ENCODE data around the gene MT4.

MT4 gene
- 0 reads per million in 2 donors for total RNA-seq

GRCh38 chr16:56564793-56565477, at the start of gene MT4:
MT4 (plus strand) TSS chr16:56565073; CDS start chr16:56565129, 56 bp downstream.
- DNase-seq: no peak

DNA sequence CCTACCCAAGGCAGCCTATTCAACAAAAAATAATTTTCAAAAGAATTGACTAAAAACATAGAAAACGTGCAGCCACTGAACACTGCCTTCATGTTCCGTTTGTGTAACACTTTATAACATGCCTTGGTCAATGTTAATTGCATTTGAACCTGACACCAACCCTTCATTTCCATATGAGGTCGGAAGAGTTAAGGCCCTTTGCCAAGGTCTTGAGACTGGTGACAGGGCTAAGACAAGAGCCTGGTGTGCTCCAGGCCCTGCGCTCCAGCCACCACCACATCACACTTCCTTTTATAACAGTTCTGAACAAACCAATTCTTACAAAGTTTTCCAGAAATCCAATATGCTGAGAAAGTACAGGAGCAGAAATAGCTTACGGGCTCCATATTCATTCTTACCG, 49.2 kb upstream of the MT4 start:
- no peak for DNase-seq

- no peak for DNase-seq
Observed at GRCh38 chr16:56517206-56517605, 47.7 kb upstream of the MT4 start.

DNA sequence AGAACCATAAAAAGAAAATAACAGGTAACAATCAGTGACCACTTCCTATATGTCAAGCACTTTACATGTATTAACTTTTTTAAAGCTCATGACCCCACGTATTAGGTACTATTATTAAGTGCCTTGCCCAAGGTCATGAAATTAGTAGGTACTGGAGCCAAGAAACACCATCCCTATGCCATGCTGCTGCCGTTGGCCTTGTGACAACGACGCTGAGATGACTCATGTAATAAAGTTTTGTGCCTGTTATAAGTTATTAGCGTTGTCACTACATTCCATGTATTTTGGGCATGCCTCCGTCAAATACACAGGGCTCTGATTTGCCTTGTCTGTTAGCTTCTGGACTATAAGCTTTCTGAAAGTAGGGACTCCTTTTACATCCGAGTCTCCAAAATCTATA, 46.4 kb upstream of the MT4 start:
- no peak for DNase-seq

DNA sequence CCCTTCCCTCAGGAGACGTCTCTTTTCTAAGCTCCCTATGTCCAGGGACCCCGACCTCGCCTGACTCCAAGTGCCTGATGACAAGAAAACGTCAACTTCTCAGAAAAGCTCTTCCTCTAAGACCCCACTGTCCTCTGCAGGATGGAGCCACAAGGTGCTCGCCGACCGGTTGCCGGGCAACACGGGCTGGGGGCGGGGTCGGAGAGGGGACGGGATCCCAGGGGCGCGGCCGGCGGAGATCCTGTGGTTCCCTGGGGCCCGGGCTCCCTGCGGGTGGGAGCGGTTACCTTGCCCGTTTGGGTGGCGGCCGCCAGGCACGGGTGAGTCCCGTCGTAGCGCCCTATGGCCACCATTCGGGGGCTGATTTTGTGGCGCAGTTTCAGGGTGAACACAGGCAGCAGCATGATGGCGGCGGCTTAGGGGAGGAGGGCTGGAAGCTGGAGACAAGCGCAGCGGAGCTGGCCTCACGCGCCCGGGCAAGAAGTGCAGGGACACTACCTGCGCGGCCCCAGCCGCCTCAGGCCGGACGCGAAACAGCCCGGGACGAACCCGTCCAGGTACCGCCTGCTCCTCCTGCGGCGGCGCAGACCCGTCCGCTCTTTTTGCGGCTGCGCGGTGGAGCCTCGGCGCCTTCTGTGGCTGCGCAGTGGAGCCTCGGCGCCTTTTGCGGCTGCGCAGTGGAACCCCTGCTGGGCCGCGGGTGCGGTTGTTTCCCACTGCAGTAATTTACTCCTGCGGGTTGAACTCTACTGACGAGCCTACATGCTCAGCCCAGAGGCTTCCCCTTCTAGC, 45.2 kb upstream of the MT4 start, which contains the start of gene BBS2:
Gene BBS2, minus strand, starts transcription at position 566 of the 792 bp plus-strand sequence. Its CDS starts 162 bp downstream, at position 404.
- DNase-seq: peak; percentile 84

DNA sequence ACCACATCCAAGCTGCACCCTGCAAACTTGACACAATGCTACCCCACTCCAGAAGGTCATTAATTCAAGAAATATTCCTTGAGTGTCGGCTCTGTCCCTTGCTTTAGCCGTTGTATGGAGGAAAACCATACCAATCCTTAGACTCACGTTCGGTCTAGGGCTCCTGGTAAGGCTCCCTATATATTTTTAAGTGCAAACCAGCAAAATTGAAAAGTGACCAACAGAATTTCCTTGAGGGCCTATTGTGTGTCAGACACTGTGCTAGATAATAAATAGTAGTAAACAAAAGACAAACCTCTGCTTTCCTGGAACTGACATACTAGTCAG, 44.7 kb upstream of the MT4 start:
- no peak for DNase-seq

DNA sequence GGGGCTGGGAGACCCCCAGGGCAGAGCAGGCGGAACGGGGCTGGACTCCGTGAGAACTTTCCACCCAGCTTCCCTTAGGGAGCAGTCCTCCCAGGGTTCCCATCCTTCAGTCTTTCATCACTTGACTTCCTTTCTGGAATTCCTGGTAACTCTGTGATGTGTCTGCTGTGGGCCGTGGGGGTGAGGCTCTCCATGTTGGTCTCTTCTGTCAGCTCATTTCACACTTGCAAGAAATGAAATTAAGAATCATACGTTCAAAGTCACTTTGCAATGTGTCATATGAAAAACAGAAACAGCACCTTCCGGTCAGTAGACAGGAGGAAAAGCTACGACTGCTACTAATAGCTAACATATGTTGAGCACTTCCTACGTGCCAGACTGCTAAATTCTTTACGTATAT, 39.6 kb upstream of the MT4 start:
- no peak for DNase-seq

DNA sequence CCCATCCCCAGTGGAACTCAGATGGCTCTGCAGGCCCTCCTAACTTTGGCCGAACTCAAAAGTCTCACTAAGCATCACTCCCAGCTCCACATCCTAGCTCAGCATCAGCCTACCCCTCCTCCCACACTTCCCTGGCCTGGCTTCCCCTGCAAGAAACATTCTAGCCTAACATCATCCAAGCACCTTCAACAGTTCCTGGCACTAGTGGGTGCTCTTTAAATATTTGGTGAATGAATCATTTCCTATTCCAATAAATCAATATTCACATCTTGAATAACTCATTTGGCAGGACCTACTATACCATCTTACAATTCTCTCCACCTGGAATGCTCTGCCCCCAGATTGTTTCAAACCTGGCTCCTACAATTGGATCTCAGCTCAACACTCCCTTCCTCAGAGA, 34.0 kb upstream of the MT4 start:
- no peak for DNase-seq

- no peak for DNase-seq
Observed at GRCh38 chr16:56532714-56533113, 32.2 kb upstream of the MT4 start.

- DNase-seq: no peak
Observed at GRCh38 chr16:56534847-56535383, 30.0 kb upstream of the MT4 start.

DNA sequence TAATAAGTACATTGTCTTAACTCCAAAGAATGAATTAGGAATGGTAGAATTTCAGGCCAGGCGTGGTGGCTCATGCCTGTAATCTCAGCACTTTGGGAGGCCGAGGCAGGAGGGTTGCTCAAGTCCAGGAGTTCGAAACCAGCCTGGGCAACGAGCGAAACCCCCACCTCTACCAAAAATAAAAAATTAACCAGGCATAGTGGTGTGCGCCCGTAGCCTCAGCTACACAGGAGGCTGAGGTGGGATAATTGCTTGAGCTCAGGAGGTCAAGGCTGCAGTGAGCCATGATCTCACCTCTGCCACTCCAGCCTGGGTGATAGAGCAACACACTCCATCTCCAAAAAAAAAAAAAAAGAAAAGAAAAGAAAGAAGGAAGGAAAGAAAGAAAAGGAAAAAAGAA, 26.5 kb upstream of the MT4 start:
- no peak for DNase-seq

- DNase-seq: no peak
Observed at GRCh38 chr16:56539656-56540055, 25.2 kb upstream of the MT4 start.

GRCh38 chr16:56542039-56542438, 22.8 kb upstream of the MT4 start:
- no peak for DNase-seq

DNA sequence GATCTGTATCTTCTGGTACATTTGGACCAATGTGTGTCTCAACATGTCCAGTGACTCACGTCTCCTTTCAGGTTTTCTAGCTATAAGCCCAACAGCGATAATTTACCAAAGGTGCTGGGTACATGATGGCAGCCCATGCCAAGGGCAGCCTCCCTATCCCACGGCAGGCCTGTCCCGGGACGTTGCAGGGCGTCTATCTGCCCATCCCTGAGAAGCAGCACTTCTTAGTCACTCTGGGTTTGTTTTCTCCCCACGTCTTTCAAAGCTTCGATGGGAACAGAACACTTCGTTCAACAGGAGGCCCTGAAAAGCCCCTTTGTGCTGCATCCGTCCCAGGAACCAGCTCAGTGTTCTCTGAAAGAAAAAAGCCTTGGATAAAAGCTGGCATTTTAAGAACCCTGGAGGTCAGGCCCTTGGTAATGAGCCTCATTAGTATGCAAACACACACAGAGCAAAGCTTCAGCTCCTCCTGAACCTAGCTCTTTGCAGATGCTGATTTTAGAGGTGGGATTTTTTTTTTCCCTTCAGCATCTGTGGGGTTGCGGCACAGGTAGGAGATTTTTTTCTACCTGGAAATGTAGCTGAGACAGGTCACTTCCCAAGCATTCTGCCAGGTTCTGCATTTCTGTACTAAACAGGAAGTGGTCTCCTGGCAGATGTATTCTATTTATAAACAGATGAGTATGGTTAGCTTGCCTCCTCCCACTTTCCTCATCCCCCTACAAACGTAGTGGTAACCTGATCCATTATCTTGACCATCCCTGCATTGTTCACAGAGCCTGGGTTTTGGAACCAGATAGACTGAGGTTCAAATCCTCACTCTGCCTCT, 17.5 kb upstream of the MT4 start:
- no peak for DNase-seq

GRCh38 chr16:56547949-56548567, 16.8 kb upstream of the MT4 start:
- DNase-seq: no peak

- DNase-seq: no peak
Observed at GRCh38 chr16:56549161-56549560, 15.7 kb upstream of the MT4 start.

GRCh38 chr16:56549744-56550385, 15.0 kb upstream of the MT4 start:
- DNase-seq: no peak

DNA sequence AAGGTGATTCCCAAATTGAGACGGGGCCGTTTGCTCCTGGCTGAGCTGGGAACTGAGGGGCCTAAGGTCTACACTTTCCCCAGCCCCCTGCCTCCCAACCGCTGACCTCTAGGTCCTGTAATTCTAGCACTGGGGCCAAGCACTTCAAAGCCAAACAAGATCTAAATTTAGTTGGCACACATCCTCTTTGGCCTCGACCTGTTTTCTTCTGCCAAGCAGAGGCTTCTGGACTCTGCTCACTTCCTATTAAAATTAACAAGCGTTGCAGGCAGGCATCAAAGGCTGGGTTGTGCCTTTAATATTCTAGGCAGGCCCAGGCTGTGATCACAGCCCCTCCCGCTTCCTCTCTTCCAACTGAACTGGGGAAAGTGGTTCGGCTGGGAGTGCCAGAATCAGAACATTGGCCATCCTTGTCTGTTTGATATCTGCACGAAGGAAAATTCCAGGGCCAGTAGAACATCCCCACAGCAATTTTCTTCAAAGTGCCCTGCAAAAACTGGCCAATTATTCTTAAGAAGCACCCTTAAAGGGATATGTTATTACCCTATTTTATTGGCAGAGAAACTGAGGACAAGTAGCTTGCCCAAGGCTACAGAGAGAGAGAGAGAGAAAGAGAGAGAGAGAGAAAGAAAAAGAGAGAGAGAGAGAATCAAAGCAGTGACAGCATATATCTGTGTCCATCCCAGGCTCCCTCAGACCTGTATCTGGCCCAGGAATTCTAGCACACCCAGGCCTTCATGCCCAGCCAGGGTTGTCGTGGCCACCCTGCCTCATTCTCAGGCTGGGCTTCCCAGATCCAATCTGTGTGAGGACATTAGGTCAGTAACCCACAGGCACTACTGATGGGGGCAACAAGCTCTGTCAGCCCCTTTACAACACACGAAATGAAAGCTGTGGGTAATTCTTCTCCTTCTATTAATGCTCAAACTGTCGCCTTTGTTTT, 12.8 kb upstream of the MT4 start:
- DNase-seq: no peak

GRCh38 chr16:56554441-56554840, 10.4 kb upstream of the MT4 start:
- no peak for DNase-seq

DNA sequence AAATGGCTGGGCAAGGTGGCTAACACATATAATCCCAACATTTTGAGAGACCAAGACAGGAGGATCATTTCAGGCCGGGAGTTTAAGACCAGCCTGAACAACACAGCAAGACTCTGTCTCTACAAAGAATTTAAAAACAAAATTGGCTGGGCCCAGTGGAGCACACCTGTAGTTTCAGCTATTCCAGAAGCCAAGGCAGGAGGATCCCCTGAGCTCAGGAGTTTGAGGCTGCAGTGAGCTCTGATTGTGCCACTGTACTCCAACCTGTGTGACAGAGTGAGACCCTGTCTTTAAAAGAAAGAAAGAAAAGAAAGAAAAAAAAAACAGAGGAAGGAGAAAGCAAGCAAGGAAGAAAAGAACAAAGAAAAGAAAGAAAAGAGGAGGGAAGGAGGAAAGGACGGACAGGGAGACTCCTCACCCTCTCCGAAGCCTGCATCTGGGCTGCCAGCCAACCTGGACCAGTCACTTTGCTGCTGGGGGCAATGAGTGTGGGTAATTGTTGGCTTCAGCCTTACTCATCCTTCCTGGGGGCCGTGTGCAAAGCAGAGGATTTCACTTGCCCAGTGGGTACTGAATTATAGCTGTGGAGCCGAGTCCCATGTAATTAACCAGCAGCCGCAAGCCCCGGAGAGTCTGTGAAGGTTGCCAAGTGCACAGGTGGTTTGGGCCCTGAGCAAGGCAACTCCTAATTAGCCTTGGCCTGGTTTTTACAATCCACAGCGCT, 6.7 kb upstream of the MT4 start:
- no peak for DNase-seq
